Neural cell (in vitro differentiated cells): Measurements from ENCODE around the gene PLEKHD1. TPM values are rescaled to one million over a fixed set of nuclear protein-coding genes. Genes with fewer than 3 reads are reported as not detected.

Experiments
- H2AFZ ChIP-seq: fragments of 200-600, 300-800 bp; sonication (generic), shearing (Covaris generic); 2 replicates; pipeline ENCODE4 v1.6.0; 2014; ENCODE audit warnings: low read depth, mild to moderate bottlenecking, antibody characterized with exemption, low read length, moderate library complexity
- H3F3A ChIP-seq: fragments of 200-600 bp; shearing (Covaris generic); 2 replicates; pipeline ENCODE4 v1.6.1; 2016; ENCODE audit warnings: mild to moderate bottlenecking, moderate library complexity, mixed read lengths, antibody characterized with exemption, low read length; ENCODE audit not compliant: insufficient read depth, poor library complexity, severe bottlenecking
- H3K27ac ChIP-seq: fragments of 200-600, 300-800 bp; sonication (generic), shearing (Covaris generic); 2 replicates; pipeline ENCODE4 v1.5.1; 2014; ENCODE audit warnings: mild to moderate bottlenecking, low read length, moderate library complexity
- H3K27me3 ChIP-seq: fragments of 300-800, 200-600 bp; sonication (generic), shearing (Covaris generic); 2 replicates; pipeline ENCODE4 v1.6.0; 2014; ENCODE audit warnings: mild to moderate bottlenecking, low read depth, low read length, moderate library complexity; ENCODE audit not compliant: insufficient read depth
- H3K36me3 ChIP-seq: fragments of 300-800, 200-600 bp; sonication (generic), shearing (Covaris generic); 2 replicates; pipeline ENCODE4 v1.5.1; 2014; ENCODE audit warnings: mild to moderate bottlenecking, antibody characterized with exemption, low read length, moderate library complexity; ENCODE audit not compliant: insufficient read depth
- H3K4me2 ChIP-seq: fragments of 300-800, 200-600 bp; sonication (generic), shearing (Covaris generic); 2 replicates; pipeline ENCODE4 v1.6.0; 2014; ENCODE audit warnings: mild to moderate bottlenecking, low read length
- H3K4me3 ChIP-seq: fragments of 300-800, 200-600 bp; sonication (generic), shearing (Covaris generic); 2 replicates; pipeline ENCODE4 v1.5.1; 2014; ENCODE audit warnings: mild to moderate bottlenecking, low read length, moderate library complexity
- H3K79me2 ChIP-seq: fragments of 200-600 bp; shearing (Covaris generic); replicated peaks from 2 replicates; pipeline ENCODE4 v1.6.0; 2014; ENCODE audit warnings: mild to moderate bottlenecking, low read length, moderate library complexity; ENCODE audit not compliant: insufficient read depth
- H3K9ac ChIP-seq: fragments of 300-800, 200-600 bp; sonication (generic), shearing (Covaris generic); 2 replicates; pipeline ENCODE4 v1.6.1; 2016; ENCODE audit warnings: mild to moderate bottlenecking, low read length, mixed read lengths
- H3K9me2 ChIP-seq: fragments of 200-600 bp; shearing (Covaris generic); 2 replicates; pipeline ENCODE4 v1.6.1; 2016; ENCODE audit warnings: mild to moderate bottlenecking, low read length, mixed read lengths; ENCODE audit not compliant: insufficient read depth
- H3K9me3 ChIP-seq: fragments of 200-600, 300-800 bp; sonication (generic), shearing (Covaris generic); 2 replicates; pipeline ENCODE4 v1.6.1; 2016; ENCODE audit warnings: mild to moderate bottlenecking, mixed run types, low read length, moderate library complexity, mixed read lengths
- H4K20me1 ChIP-seq: fragments of 200-600 bp; shearing (Covaris generic); 2 replicates; pipeline ENCODE4 v1.6.1; 2016; ENCODE audit warnings: mild to moderate bottlenecking, mixed run types; ENCODE audit not compliant: insufficient read depth
- CTCF ChIP-seq: fragments of 450-650 bp; IDR thresholded peaks from 2 replicates; pipeline ENCODE4 v1.5.1; 2014; ENCODE audit warnings: antibody characterized with exemption, mild to moderate bottlenecking, moderate library complexity; ENCODE audit not compliant: poor library complexity, severe bottlenecking
- EP300 ChIP-seq: fragments of 450-650 bp; conservative IDR thresholded peaks from 2 replicates; pipeline ENCODE4 v1.6.1; 2014; ENCODE audit warnings: antibody characterized with exemption, mild to moderate bottlenecking, moderate library complexity; ENCODE audit not compliant: poor library complexity, severe bottlenecking
- EZH2 ChIP-seq: fragments of 200-600, 300-800 bp; shearing (Covaris generic), sonication (generic); IDR thresholded peaks from 2 replicates; pipeline ENCODE4 v1.6.1; 2014; ENCODE audit warnings: antibody characterized with exemption, low read length, borderline replicate concordance, mild to moderate bottlenecking; ENCODE audit not compliant: insufficient read depth, poor library complexity, severe bottlenecking
- MXI1 ChIP-seq: fragments of 450-650 bp; conservative IDR thresholded peaks from 2 replicates; pipeline ENCODE4 v1.6.1; 2014; ENCODE audit warnings: antibody characterized with exemption, mild to moderate bottlenecking; ENCODE audit not compliant: poor library complexity, severe bottlenecking
- POLR2AphosphoS5 ChIP-seq: IDR thresholded peaks from 2 replicates; pipeline ENCODE4 v1.6.1; 2012
- RAD21 ChIP-seq: fragments of 450-650 bp; conservative IDR thresholded peaks from 2 replicates; pipeline ENCODE4 v1.6.1; 2014; ENCODE audit warnings: antibody characterized with exemption, mild to moderate bottlenecking, moderate library complexity
- SMC3 ChIP-seq: fragments of 450-650 bp; conservative IDR thresholded peaks from 2 replicates; pipeline ENCODE4 v1.6.1; 2014; ENCODE audit warnings: antibody characterized with exemption, mild to moderate bottlenecking, moderate library complexity; ENCODE audit not compliant: poor library complexity
- TAF1 ChIP-seq: IDR thresholded peaks from 2 replicates; pipeline ENCODE4 v1.6.1; 2012; ENCODE audit warnings: low read depth
- polyA plus RNA-seq: library from polyadenylated mRNA; depleted of rRNA; stranded (reverse); fragments of >200 nt; gene quantifications from 2 replicates; pipeline ENCODE4 v1.2.3, GENCODE V29; 2014
- TF ChIP-seq, protein P1 (sequence below): IDR thresholded peaks from 2 replicates; pipeline ENCODE4 v1.6.1; 2012; ENCODE audit warnings: borderline replicate concordance

PLEKHD1 gene
- polyA plus RNA-seq, 1 donor from 2014 or later: 0.52 TPM

DNA sequence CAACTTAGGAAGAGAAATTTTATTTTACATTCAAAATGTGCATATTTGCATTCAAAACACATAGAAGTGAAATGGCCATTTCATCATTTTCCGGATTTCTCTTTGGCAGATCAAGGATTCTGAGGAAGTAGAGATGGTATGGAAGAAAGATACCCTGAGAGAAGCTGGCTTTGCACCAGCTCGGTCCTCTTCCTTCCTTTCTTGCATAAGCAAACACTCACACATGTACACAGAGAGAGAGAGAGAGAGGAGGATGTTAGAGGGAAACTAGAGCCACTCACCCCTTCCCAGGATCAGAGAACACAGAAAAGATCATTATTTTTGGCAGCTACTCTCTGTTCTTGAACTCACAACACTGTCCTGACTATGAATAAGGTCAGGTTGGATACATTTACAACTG is 15.6 kb upstream of the PLEKHD1 start:
- Histone ChIP-seq H3K79me2 (no peaks in the 10 kb centered on the region), H3K9ac (no peak overlapping the region), H3K27ac (no peak overlapping the region), H3K27me3 (no peaks in the 10 kb centered on the region), H3F3A (no peaks in the 10 kb centered on the region), H3K4me2 (no peak overlapping the region), H4K20me1 (no peaks in the 10 kb centered on the region), H3K9me3 (no peaks in the 10 kb centered on the region), H3K4me3 (no peak overlapping the region), H2AFZ (no peak overlapping the region), H3K9me2 (no peaks in the 10 kb centered on the region), H3K36me3 (no peaks in the 10 kb centered on the region)
- TF ChIP-seq RAD21 (no peak), EP300 (no peak), EZH2 (no peak), TAF1 (no peak), CTCF (no peak), POLR2AphosphoS5 (no peak), MXI1 (no peak), SMC3 (no peak)
- TF ChIP-seq, protein P1, sequence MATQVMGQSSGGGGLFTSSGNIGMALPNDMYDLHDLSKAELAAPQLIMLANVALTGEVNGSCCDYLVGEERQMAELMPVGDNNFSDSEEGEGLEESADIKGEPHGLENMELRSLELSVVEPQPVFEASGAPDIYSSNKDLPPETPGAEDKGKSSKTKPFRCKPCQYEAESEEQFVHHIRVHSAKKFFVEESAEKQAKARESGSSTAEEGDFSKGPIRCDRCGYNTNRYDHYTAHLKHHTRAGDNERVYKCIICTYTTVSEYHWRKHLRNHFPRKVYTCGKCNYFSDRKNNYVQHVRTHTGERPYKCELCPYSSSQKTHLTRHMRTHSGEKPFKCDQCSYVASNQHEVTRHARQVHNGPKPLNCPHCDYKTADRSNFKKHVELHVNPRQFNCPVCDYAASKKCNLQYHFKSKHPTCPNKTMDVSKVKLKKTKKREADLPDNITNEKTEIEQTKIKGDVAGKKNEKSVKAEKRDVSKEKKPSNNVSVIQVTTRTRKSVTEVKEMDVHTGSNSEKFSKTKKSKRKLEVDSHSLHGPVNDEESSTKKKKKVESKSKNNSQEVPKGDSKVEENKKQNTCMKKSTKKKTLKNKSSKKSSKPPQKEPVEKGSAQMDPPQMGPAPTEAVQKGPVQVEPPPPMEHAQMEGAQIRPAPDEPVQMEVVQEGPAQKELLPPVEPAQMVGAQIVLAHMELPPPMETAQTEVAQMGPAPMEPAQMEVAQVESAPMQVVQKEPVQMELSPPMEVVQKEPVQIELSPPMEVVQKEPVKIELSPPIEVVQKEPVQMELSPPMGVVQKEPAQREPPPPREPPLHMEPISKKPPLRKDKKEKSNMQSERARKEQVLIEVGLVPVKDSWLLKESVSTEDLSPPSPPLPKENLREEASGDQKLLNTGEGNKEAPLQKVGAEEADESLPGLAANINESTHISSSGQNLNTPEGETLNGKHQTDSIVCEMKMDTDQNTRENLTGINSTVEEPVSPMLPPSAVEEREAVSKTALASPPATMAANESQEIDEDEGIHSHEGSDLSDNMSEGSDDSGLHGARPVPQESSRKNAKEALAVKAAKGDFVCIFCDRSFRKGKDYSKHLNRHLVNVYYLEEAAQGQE: no peak

DNA sequence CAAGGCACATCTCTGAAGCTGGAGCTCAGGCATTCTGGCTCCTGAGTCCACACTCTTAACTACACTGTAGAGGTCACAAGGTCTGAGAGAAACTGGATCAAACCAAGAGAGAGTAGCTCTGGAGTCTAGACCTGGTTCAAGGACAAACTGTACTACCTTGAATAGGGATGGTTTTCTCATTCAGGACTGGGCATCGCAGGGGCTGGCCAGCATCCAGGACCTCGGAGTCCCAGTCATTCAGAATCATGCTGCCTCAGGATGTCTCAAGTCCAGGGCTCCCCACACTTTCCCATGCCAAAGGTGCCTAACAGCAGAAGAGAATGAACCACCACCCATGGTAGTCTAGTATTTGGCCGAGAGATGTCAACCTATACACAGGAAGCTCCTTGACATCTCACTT is 13.1 kb upstream of the PLEKHD1 start:
- Histone ChIP-seq H2AFZ (no peak overlapping the region), H4K20me1 (no peaks in the 10 kb centered on the region), H3F3A (no peaks in the 10 kb centered on the region), H3K4me2 (no peak overlapping the region), H3K9ac (no peak overlapping the region), H3K9me2 (no peaks in the 10 kb centered on the region), H3K9me3 (no peaks in the 10 kb centered on the region), H3K36me3 (no peaks in the 10 kb centered on the region), H3K27ac (no peak overlapping the region), H3K79me2 (no peaks in the 10 kb centered on the region), H3K27me3 (no peaks in the 10 kb centered on the region), H3K4me3 (no peak overlapping the region)
- TF ChIP-seq SMC3: no peak
- TF ChIP-seq MXI1: no peak
- no peak for TF ChIP-seq EZH2
- TF ChIP-seq TAF1: no peak
- TF ChIP-seq, protein P1: no peak
- TF ChIP-seq RAD21: no peak
- TF ChIP-seq POLR2AphosphoS5: no peak
- no peak for TF ChIP-seq CTCF
- no peak for TF ChIP-seq EP300
